Keratinocyte (primary cell): Measurements from ENCODE around the gene CBLB. TPM values are rescaled to one million over a fixed set of nuclear protein-coding genes. Genes with fewer than 3 reads are reported as not detected.

ENCODE experiments used
- DNase-seq: peaks from one replicate; pipeline ENCODE4 v3.0.0-alpha.2; 2011; ENCODE audit warnings: low read depth, missing footprints, low spot score
- FAIRE-seq: peaks from 2 replicates; lab custom pipeline; 2011; peaks lifted over from hg19 to GRCh38; lab: Jason Lieb, UNC
- H2AFZ ChIP-seq: 2 replicates; pipeline ENCODE4 v1.6.0; 2012; ENCODE audit warnings: low read length, control low read depth, inconsistent platforms; ENCODE audit not compliant: control insufficient read depth
- H3K27ac ChIP-seq: 2 replicates; pipeline ENCODE4 v1.5.1; 2011; ENCODE audit warnings: low read length; ENCODE audit not compliant: control insufficient read depth, insufficient read depth
- H3K27me3 ChIP-seq: 3 replicates; pipeline ENCODE4 v1.6.0; 2011; ENCODE audit warnings: low read length; ENCODE audit not compliant: control insufficient read depth, insufficient read depth; ENCODE audit errors: extremely low read depth
- H3K36me3 ChIP-seq, 2 experiments: 2 replicates in 1 of 2; 3 replicates in 1 of 2; pipeline ENCODE4 v1.5.1; 2011; ENCODE audit warnings: low read length in 2 of 2, mild to moderate bottlenecking in 1 of 2; ENCODE audit not compliant: control insufficient read depth in 2 of 2, insufficient read depth in 2 of 2; ENCODE audit errors: extremely low read depth in 1 of 2
- H3K4me1 ChIP-seq: 3 replicates; pipeline ENCODE4 v1.5.1; 2011; ENCODE audit warnings: low read length; ENCODE audit not compliant: control insufficient read depth, insufficient read depth; ENCODE audit errors: extremely low read depth
- H3K4me2 ChIP-seq: 3 replicates; pipeline ENCODE4 v1.6.0; 2011; ENCODE audit warnings: low read depth, low read length; ENCODE audit not compliant: control insufficient read depth, insufficient read depth; ENCODE audit errors: extremely low read depth
- H3K4me3 ChIP-seq, 3 experiments: fragments of 200-600 bp in 1 of 3; sonication (generic) in 1 of 3; 2 replicates in 2 of 3; 3 replicates in 1 of 3; pipeline ENCODE4 v1.5.1; 2011 to 2016; ENCODE audit warnings: low read length in 3 of 3, mild to moderate bottlenecking in 3 of 3, control low read depth in 2 of 3, inconsistent platforms in 1 of 3, low read depth in 1 of 3, mixed read lengths in 1 of 3, mixed run types in 1 of 3, moderate library complexity in 1 of 3; ENCODE audit not compliant: control insufficient read depth in 2 of 3, insufficient read depth in 2 of 3; ENCODE audit errors: extremely low read depth in 1 of 3
- H3K79me2 ChIP-seq: 2 replicates; pipeline ENCODE4 v1.6.0; 2012; ENCODE audit warnings: low read length; ENCODE audit not compliant: control insufficient read depth, insufficient read depth
- H3K9ac ChIP-seq: 3 replicates; pipeline ENCODE4 v1.6.0; 2011; ENCODE audit warnings: low read length; ENCODE audit not compliant: control insufficient read depth, insufficient read depth; ENCODE audit errors: extremely low read depth
- H3K9me1 ChIP-seq: 3 replicates; pipeline ENCODE4 v1.6.0; 2011; ENCODE audit warnings: low read length; ENCODE audit not compliant: control insufficient read depth, insufficient read depth; ENCODE audit errors: extremely low read depth
- H3K9me3 ChIP-seq: 2 replicates; pipeline ENCODE4 v1.5.1; 2012; ENCODE audit warnings: low read depth, low read length; ENCODE audit not compliant: control insufficient read depth
- H4K20me1 ChIP-seq: 3 replicates; pipeline ENCODE4 v1.6.0; 2011; ENCODE audit warnings: low read length; ENCODE audit not compliant: control insufficient read depth, insufficient read depth; ENCODE audit errors: extremely low read depth
- CTCF ChIP-seq, 3 experiments: IDR thresholded peaks in 1 of 3; conservative IDR thresholded peaks in 1 of 3; optimal IDR thresholded peaks in 1 of 3; 2 replicates in 2 of 3; 3 replicates in 1 of 3; pipeline versions ENCODE3 to v1.5.1; 2011; ENCODE audit warnings: low read length in 3 of 3, mild to moderate bottlenecking in 3 of 3, moderate library complexity in 2 of 3, control low read depth in 1 of 3, inconsistent platforms in 1 of 3; ENCODE audit not compliant: insufficient read depth in 2 of 3; ENCODE audit errors: extremely low read depth in 1 of 3
- EZH2 ChIP-seq: IDR thresholded peaks from one replicate; pipeline ENCODE4 v1.6.1; 2012; ENCODE audit warnings: inconsistent platforms, mild to moderate bottlenecking, low read length, moderate library complexity
- dilution Hi-C: fragments of 300-500 bp; cut with MboI; formaldehyde crosslinking; loops from one replicate; pipeline ENCODE4 v1.7.0; 2020; ENCODE audit warnings: low sequenced_read_pairs; ENCODE audit not compliant: extremely low pct_ligation_motif_present
- polyA plus RNA-seq, 5 experiments: library from polyadenylated mRNA; depleted of rRNA in 3 of 5; stranded (reverse) in 3 of 5; stranded (forward) in 1 of 5; unstranded in 1 of 5; fragments of >200 nt; gene quantifications; 1 replicate in 1 of 5; 2 replicates in 3 of 5; 3 replicates in 1 of 5; pipeline versions ENCODE4 v1.2.1 to v1.2.3, GENCODE V29; 2011 to 2012; ENCODE audit warnings: missing spikeins in 2 of 5, low read depth in 1 of 5, low replicate concordance in 1 of 5

Gene CBLB
- polyA plus RNA-seq, 1 donor (not counting 4 experiments of a cell fraction or from before 2014, with no cell fraction given) = 13.6 TPM

- no peaks in the 10 kb centered on the region for H4K20me1 ChIP-seq
- no peak for FAIRE-seq
- H3K36me3 ChIP-seq = no peaks in the 10 kb centered on the region
- H3K4me1 ChIP-seq = no peaks in the 10 kb centered on the region
- dilution Hi-C loops = no loop called here
- H2AFZ ChIP-seq = no peak overlapping the region
- H3K9me3 ChIP-seq = no peaks in the 10 kb centered on the region
- no peak overlapping the region for H3K27ac ChIP-seq
- no peak overlapping the region for H3K4me3 ChIP-seq
- no peak overlapping the region for H3K9ac ChIP-seq
- no peaks in the 10 kb centered on the region for H3K27me3 ChIP-seq
- H3K79me2 ChIP-seq = no peaks in the 10 kb centered on the region
- no peak overlapping the region for H3K4me2 ChIP-seq
- no peaks in the 10 kb centered on the region for H3K9me1 ChIP-seq
- TF ChIP-seq CTCF (optimal IDR thresholded peaks at IDR 0.05 in 1 of 3, IDR thresholded peaks at IDR 0.05 in 1 of 3, conservative IDR thresholded peaks at IDR 0.05 in 1 of 3; ENCODE audit: extremely low read depth in 1 of 3, insufficient read depth in 2 of 3, low read length in 3 of 3) (no peak), EZH2 (no peak)
- no peak for DNase-seq
Observed at GRCh38 chr3:105915524-105915923, 46.7 kb upstream of the CBLB start.

GRCh38 chr3:105913616-105914015, 44.8 kb upstream of the CBLB start:
- H3K9me3 ChIP-seq = no peaks in the 10 kb centered on the region
- H3K27me3 ChIP-seq = no peaks in the 10 kb centered on the region
- H4K20me1 ChIP-seq = no peaks in the 10 kb centered on the region
- no peak overlapping the region for H2AFZ ChIP-seq
- FAIRE-seq (no peak), DNase-seq (no peak)
- no peaks in the 10 kb centered on the region for H3K36me3 ChIP-seq
- no peak overlapping the region for H3K27ac ChIP-seq
- H3K4me2 ChIP-seq = no peak overlapping the region
- no peak for TF ChIP-seq EZH2
- TF ChIP-seq CTCF (optimal IDR thresholded peaks at IDR 0.05 in 1 of 3, IDR thresholded peaks at IDR 0.05 in 1 of 3, conservative IDR thresholded peaks at IDR 0.05 in 1 of 3; ENCODE audit: extremely low read depth in 1 of 3, insufficient read depth in 2 of 3, low read length in 3 of 3) = no peak
- H3K4me3 ChIP-seq = no peak overlapping the region
- no peak overlapping the region for H3K9ac ChIP-seq
- dilution Hi-C loops = no loop called here
- H3K79me2 ChIP-seq = no peaks in the 10 kb centered on the region
- H3K9me1 ChIP-seq = no peaks in the 10 kb centered on the region
- no peaks in the 10 kb centered on the region for H3K4me1 ChIP-seq
